GM23338 (cell line): ENCODE measurements around the gene DCTN1. TPM values are rescaled to one million over a fixed set of nuclear protein-coding genes. Genes with fewer than 3 reads are reported as not detected.

Source experiments
- ATAC-seq: fragments of 200-7000 bp; cut with Tn5 transposase; 3 replicates; pipeline ENCODE4 v1.9.1; 2020
- DNase-seq: peaks from one replicate; pipeline ENCODE4 v3.0.0-alpha.2; 2015; ENCODE audit warnings: low spot score
- H2AFZ ChIP-seq: fragments of 200-600 bp; sonication (generic); 2 replicates; pipeline ENCODE4 v1.8.0; 2016; ENCODE audit warnings: antibody characterized with exemption, mild to moderate bottlenecking, moderate library complexity
- H3F3A ChIP-seq: fragments of 200-600 bp; sonication (generic); replicated peaks from 2 replicates; pipeline ENCODE4 v1.8.0; 2017; ENCODE audit warnings: antibody characterized with exemption, mixed run types, low read depth
- H3K27ac ChIP-seq: fragments of 200-600 bp; sonication (generic); 2 replicates; pipeline ENCODE4 v1.6.1; 2016; ENCODE audit warnings: low read depth
- H3K27me3 ChIP-seq: fragments of 200-600 bp; sonication (generic); 2 replicates; pipeline ENCODE4 v1.8.0; 2016; ENCODE audit warnings: mild to moderate bottlenecking, mixed run types, moderate library complexity; ENCODE audit not compliant: insufficient read depth
- H3K36me3 ChIP-seq: fragments of 200-600 bp; sonication (generic); 2 replicates; pipeline ENCODE4 v1.8.0; 2016; ENCODE audit warnings: mild to moderate bottlenecking; ENCODE audit not compliant: insufficient read depth
- H3K4me1 ChIP-seq: fragments of 200-600 bp; sonication (generic); 2 replicates; pipeline ENCODE4 v1.8.0; 2016; ENCODE audit warnings: mild to moderate bottlenecking, moderate library complexity; ENCODE audit not compliant: insufficient read depth
- H3K4me2 ChIP-seq: fragments of 200-600 bp; sonication (generic); 2 replicates; pipeline ENCODE4 v1.7.1; 2017; ENCODE audit warnings: mixed run types
- H3K4me3 ChIP-seq: fragments of 200-600 bp; sonication (generic); 2 replicates; pipeline ENCODE4 v1.6.1; 2016; ENCODE audit warnings: mixed run types
- H3K79me2 ChIP-seq: fragments of 200-600 bp; sonication (generic); replicated peaks from 2 replicates; pipeline ENCODE4 v1.8.0; 2017; ENCODE audit warnings: mild to moderate bottlenecking; ENCODE audit not compliant: insufficient read depth
- H3K9me2 ChIP-seq: fragments of 200-600 bp; sonication (generic); 2 replicates; pipeline ENCODE4 v1.8.0; 2017; ENCODE audit not compliant: insufficient read depth
- H4K20me1 ChIP-seq: fragments of 200-600 bp; sonication (generic); replicated peaks from 2 replicates; pipeline ENCODE4 v1.8.0; 2017; ENCODE audit warnings: mild to moderate bottlenecking; ENCODE audit not compliant: insufficient read depth
- H3K27ac Mint-ChIP-seq: 2 replicates; pipeline ENCODE4 v1.8.0; 2020; ENCODE audit warnings: inconsistent platforms, mild to moderate bottlenecking, moderate library complexity, mixed read lengths
- H3K27me3 Mint-ChIP-seq: 3 replicates; pipeline ENCODE4 v1.8.0; 2022; ENCODE audit warnings: low read depth, mild to moderate bottlenecking, moderate library complexity, mixed read lengths, inconsistent platforms; ENCODE audit not compliant: insufficient read depth, poor library complexity
- H3K36me3 Mint-ChIP-seq: 3 replicates; pipeline ENCODE4 v1.8.0; 2021; ENCODE audit warnings: low read depth, mild to moderate bottlenecking, inconsistent platforms, moderate library complexity, mixed read lengths
- H3K4me1 Mint-ChIP-seq: 3 replicates; pipeline ENCODE4 v1.8.0; 2020; ENCODE audit warnings: mild to moderate bottlenecking, inconsistent platforms, mixed read lengths
- H3K4me3 Mint-ChIP-seq: 3 replicates; pipeline ENCODE4 v1.8.0; 2021; ENCODE audit warnings: moderate library complexity, mild to moderate bottlenecking, inconsistent platforms, mixed read lengths
- H3K9me3 Mint-ChIP-seq: 3 replicates; pipeline ENCODE4 v1.8.0; 2020; ENCODE audit warnings: moderate library complexity, mild to moderate bottlenecking, inconsistent platforms, mixed read lengths
- CREB1 ChIP-seq: fragments of 250-450 bp; sonication (Bioruptor Pico); IDR thresholded peaks from 2 replicates; pipeline ENCODE4 v1.5.0; 2020; ENCODE audit warnings: low read depth, mild to moderate bottlenecking, moderate library complexity
- CTCF ChIP-seq, 2 experiments: fragments of 200-600 bp in 1 of 2; sonication (generic) in 1 of 2; conservative IDR thresholded peaks; 2 replicates each; pipeline versions ENCODE4 v1.5.1 to v1.6.1; 2016 to 2017; ENCODE audit warnings: antibody characterized with exemption in 2 of 2, low read depth in 2 of 2, mild to moderate bottlenecking in 2 of 2, moderate library complexity in 1 of 2
- EZH2 ChIP-seq: fragments of 200-600 bp; sonication (generic); IDR thresholded peaks from one replicate; pipeline ENCODE4 v1.8.0; 2017; ENCODE audit warnings: antibody characterized with exemption, mild to moderate bottlenecking, low read depth; ENCODE audit not compliant: unreplicated experiment
- JUNB ChIP-seq: IDR thresholded peaks from one replicate; pipeline ENCODE4 v1.6.1; 2016; ENCODE audit warnings: antibody characterized with exemption; ENCODE audit not compliant: unreplicated experiment
- NANOG ChIP-seq: IDR thresholded peaks from 2 replicates; pipeline ENCODE4 v1.6.1; 2016; ENCODE audit warnings: antibody characterized with exemption, borderline replicate concordance
- POLR2AphosphoS5 ChIP-seq: IDR thresholded peaks from 2 replicates; pipeline ENCODE4 v1.6.1; 2016; ENCODE audit warnings: antibody characterized with exemption, low read depth
- ZNF462 ChIP-seq: fragments of 250-450 bp; sonication (Bioruptor Pico); IDR thresholded peaks from 2 replicates; pipeline ENCODE4 v1.5.0; 2020; ENCODE audit warnings: mild to moderate bottlenecking, moderate library complexity
- polyA plus RNA-seq: library from polyadenylated mRNA; unstranded; fragments of >200 nt; fragmentation: Nextera tagmentation; extraction: Ambion mirVana; gene quantifications from 2 replicates; pipeline ENCODE4 v1.2.1, GENCODE V29; 2016
- total RNA-seq: library from RNA; depleted of rRNA; stranded (reverse); fragments of >200 nt; shearing (Covaris generic); gene quantifications from 2 replicates; pipeline ENCODE4 v1.2.3, GENCODE V29; 2014
- TF ChIP-seq, protein P1 (sequence below): IDR thresholded peaks from one replicate; pipeline ENCODE4 v1.6.1; 2018; ENCODE audit warnings: antibody characterized with exemption; ENCODE audit not compliant: unreplicated experiment

Gene DCTN1
- total and polyA plus RNA-seq, 2 experiments from 2014 or later: 108 to 145 TPM

- 0 out of 2 replicates have a peak, but pooled peaks cover 2% of the 10 kb centered on the region for H3F3A ChIP-seq
- no peaks in the 10 kb centered on the region for H3K9me3 Mint-ChIP-seq
- no peak overlapping the region for H3K27ac ChIP-seq
- H3K4me3 Mint-ChIP-seq: no peak overlapping the region
- H3K79me2 ChIP-seq: no peaks in the 10 kb centered on the region
- H3K4me1 ChIP-seq: peaks cover 16% of the 10 kb centered on the region
- H3K36me3 Mint-ChIP-seq: no peaks in the 10 kb centered on the region
- no peak overlapping the region for H3K4me2 ChIP-seq
- ATAC-seq (no peak), DNase-seq (no peak)
- TF ChIP-seq CREB1: no peak
- TF ChIP-seq NANOG: no peak
- H3K27me3 Mint-ChIP-seq: peaks cover 30% of the 10 kb centered on the region
- H3K27ac Mint-ChIP-seq: no peak overlapping the region
- no peak overlapping the region for H3K4me3 ChIP-seq
- H3K4me1 Mint-ChIP-seq: peaks cover 13% of the 10 kb centered on the region; the same call in 2 of the 3 replicates
- no peak overlapping the region for H2AFZ ChIP-seq
- no peaks in the 10 kb centered on the region for H3K36me3 ChIP-seq
- no peaks in the 10 kb centered on the region for H3K9me2 ChIP-seq
- peaks cover 35% of the 10 kb centered on the region for H3K27me3 ChIP-seq
- H4K20me1 ChIP-seq: no peaks in the 10 kb centered on the region
These were observed 33.0 kb upstream of the DCTN1 start for GRCh38 chr2:74413001-74413698.

- ATAC-seq (no peak), DNase-seq (no peak)
- no peaks in the 10 kb centered on the region for H4K20me1 ChIP-seq
- H3K36me3 ChIP-seq: no peaks in the 10 kb centered on the region
- no peak overlapping the region for H3K4me3 ChIP-seq
- H3K4me2 ChIP-seq: no peak overlapping the region
- Mint-ChIP-seq H3K4me1 (no peaks in the 10 kb centered on the region), H3K27me3 (peaks cover 6% of the 10 kb centered on the region), H3K4me3 (no peak overlapping the region), H3K27ac (no peak overlapping the region), H3K36me3 (no peaks in the 10 kb centered on the region), H3K9me3 (no peaks in the 10 kb centered on the region)
- H2AFZ ChIP-seq: no peak overlapping the region
- no peaks in the 10 kb centered on the region for H3K9me2 ChIP-seq
- H3F3A ChIP-seq: no peaks in the 10 kb centered on the region
- no peaks in the 10 kb centered on the region for H3K27me3 ChIP-seq
- TF ChIP-seq, protein P1, sequence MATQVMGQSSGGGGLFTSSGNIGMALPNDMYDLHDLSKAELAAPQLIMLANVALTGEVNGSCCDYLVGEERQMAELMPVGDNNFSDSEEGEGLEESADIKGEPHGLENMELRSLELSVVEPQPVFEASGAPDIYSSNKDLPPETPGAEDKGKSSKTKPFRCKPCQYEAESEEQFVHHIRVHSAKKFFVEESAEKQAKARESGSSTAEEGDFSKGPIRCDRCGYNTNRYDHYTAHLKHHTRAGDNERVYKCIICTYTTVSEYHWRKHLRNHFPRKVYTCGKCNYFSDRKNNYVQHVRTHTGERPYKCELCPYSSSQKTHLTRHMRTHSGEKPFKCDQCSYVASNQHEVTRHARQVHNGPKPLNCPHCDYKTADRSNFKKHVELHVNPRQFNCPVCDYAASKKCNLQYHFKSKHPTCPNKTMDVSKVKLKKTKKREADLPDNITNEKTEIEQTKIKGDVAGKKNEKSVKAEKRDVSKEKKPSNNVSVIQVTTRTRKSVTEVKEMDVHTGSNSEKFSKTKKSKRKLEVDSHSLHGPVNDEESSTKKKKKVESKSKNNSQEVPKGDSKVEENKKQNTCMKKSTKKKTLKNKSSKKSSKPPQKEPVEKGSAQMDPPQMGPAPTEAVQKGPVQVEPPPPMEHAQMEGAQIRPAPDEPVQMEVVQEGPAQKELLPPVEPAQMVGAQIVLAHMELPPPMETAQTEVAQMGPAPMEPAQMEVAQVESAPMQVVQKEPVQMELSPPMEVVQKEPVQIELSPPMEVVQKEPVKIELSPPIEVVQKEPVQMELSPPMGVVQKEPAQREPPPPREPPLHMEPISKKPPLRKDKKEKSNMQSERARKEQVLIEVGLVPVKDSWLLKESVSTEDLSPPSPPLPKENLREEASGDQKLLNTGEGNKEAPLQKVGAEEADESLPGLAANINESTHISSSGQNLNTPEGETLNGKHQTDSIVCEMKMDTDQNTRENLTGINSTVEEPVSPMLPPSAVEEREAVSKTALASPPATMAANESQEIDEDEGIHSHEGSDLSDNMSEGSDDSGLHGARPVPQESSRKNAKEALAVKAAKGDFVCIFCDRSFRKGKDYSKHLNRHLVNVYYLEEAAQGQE: no peak
- TF ChIP-seq ZNF462 (no peak), POLR2AphosphoS5 (no peak), JUNB (no peak), CTCF (conservative IDR thresholded peaks at IDR 0.05; ENCODE audit: low read depth in 2 of 2) (no peak), CREB1 (no peak), EZH2 (no peak)
- H3K79me2 ChIP-seq: no peaks in the 10 kb centered on the region
- H3K27ac ChIP-seq: no peak overlapping the region
- no peaks in the 10 kb centered on the region for H3K4me1 ChIP-seq
These were observed 27.6 kb upstream of the DCTN1 start for GRCh38 chr2:74407682-74408081.
